HUES64 (cell line): ENCODE measurements around the gene KCNQ5. TPM values are rescaled to one million over a fixed set of nuclear protein-coding genes. Genes with fewer than 3 reads are reported as not detected.
"Not testable (repeated sequence)": the region's sequence is repeated elsewhere in the genome, so short reads cannot be mapped to it uniquely, and the experiment has no call there.

Experiments used
- H3K27ac ChIP-seq: 2 replicates; pipeline ENCODE4 v1.7.0; 2013; ENCODE audit warnings: low read depth, low read length, inconsistent platforms
- H3K27me3 ChIP-seq: 2 replicates; pipeline ENCODE4 v1.6.1; 2013; ENCODE audit warnings: mild to moderate bottlenecking, low read length; ENCODE audit not compliant: insufficient read depth
- H3K36me3 ChIP-seq: 2 replicates; pipeline ENCODE4 v1.6.1; 2013; ENCODE audit warnings: mild to moderate bottlenecking, low read length; ENCODE audit not compliant: insufficient read depth
- H3K4me1 ChIP-seq: 2 replicates; pipeline ENCODE4 v1.6.1; 2013; ENCODE audit warnings: mild to moderate bottlenecking, low read length, moderate library complexity; ENCODE audit not compliant: insufficient read depth
- H3K4me3 ChIP-seq: 2 replicates; pipeline ENCODE4 v1.5.1; 2013; ENCODE audit warnings: mild to moderate bottlenecking, low read length, moderate library complexity
- H3K9ac ChIP-seq: 2 replicates; pipeline ENCODE4 v1.6.1; 2013; ENCODE audit warnings: mild to moderate bottlenecking, low read depth, low read length
- H3K9me3 ChIP-seq: 2 replicates; pipeline ENCODE4 v1.6.1; 2013; ENCODE audit warnings: low read depth, low read length; ENCODE audit not compliant: insufficient read depth
- WGBS: fragments of 150-250, 120-280 bp; methylation state at CpG from one replicate; pipeline ENCODE4 v1.1.7; 2013; ENCODE audit warnings: missing lambda C conversion rate; 5-methylcytosine and 5-hydroxymethylcytosine counted together
- polyA plus RNA-seq, 2 experiments: library from polyadenylated mRNA; stranded (reverse); fragments of 50-300 nt; gene quantifications; one replicate each; pipeline ENCODE4 v1.2.3, GENCODE V29; 2013

Gene KCNQ5
- polyA plus RNA-seq (2013, experiment 1 of 2), result 0.90 TPM
- polyA plus RNA-seq (2013, experiment 2 of 2), result 0.57 TPM

DNA sequence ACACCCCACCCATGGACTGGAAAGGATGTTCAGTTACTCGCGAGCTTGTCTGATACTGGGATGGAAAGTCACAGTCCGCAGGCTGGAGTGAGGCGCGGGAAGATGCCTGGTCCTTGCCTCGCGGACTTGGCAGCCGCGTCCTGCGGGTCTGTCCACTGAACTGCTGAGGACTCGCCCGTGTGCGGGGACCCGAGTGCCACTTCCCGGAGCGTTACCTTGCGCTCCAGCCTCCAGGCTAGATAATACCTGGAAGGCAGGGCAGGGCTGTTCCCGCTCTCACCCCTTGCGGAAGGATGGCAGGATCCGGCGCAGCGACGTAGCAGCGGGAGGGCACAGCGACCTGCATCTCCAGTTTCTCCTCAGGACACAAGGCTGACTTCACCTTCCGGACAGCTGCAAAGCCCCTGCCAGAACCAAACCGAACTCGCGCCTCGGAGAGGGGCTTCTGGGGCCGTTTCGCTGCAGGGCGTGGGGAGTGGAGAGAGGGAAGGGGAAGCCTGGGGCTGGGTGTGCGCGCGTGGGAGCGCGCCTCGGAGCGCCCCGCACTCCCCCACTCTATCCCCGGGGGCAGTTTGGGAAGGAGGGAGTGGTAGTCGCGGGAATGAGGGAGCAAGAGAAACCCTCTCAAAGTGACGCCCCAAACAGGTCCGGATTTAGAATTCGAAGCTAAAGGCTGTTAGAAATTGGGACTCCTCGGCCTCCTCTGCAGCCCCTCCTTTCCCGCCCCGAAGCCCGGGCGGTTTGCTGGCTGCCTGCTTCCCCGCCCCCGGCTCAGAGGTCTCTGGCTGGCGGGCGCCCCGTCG is at the start of gene KCNQ5:
Gene KCNQ5 (plus strand): TSS at position 774 of the 803 bp plus-strand sequence.
- 1% methylated on average over 49 of the region's 58 CpGs for WGBS

DNA sequence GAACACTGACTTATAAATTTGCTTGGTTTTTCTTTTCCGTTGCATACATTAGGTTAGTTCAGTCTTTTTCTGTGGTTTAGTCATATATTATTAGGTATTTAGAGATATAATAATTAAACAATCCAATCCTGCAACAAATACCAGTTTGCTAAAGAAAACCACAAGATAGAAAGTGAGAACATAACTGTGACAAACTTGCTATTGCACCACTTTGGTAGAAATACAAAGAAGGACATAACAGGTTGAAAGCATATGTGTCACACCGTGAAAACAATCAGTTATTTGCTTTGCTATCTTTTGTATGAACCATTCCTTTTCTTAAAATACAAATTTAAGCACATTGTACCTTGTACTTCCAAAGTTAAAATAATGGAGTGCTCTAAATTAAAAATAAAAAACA is 42.0 kb upstream of the KCNQ5 start:
- Histone ChIP-seq H3K36me3 (no peaks in the 10 kb centered on the region), H3K27ac (no peak overlapping the region), H3K9me3 (no peaks in the 10 kb centered on the region), H3K4me3 (no peak overlapping the region), H3K4me1 (no peaks in the 10 kb centered on the region), H3K27me3 (no peaks in the 10 kb centered on the region), H3K9ac (no peak overlapping the region)
- 94% methylated on average over 1 of the region's 2 CpGs for WGBS

More for the DNA sequence above, at the start of gene KCNQ5:
- Histone ChIP-seq H3K27ac (no peak within 1 kb of the TSS), H3K9me3 (no peaks in the 10 kb centered on the region), H3K9ac (no peak within 1 kb of the TSS), H3K4me3 (peak within 1 kb of the TSS; percentile 54), H3K4me1 (peaks cover 14% of the 10 kb centered on the region), H3K36me3 (no peaks in the 10 kb centered on the region), H3K27me3 (peaks cover 71% of the 10 kb centered on the region)

DNA sequence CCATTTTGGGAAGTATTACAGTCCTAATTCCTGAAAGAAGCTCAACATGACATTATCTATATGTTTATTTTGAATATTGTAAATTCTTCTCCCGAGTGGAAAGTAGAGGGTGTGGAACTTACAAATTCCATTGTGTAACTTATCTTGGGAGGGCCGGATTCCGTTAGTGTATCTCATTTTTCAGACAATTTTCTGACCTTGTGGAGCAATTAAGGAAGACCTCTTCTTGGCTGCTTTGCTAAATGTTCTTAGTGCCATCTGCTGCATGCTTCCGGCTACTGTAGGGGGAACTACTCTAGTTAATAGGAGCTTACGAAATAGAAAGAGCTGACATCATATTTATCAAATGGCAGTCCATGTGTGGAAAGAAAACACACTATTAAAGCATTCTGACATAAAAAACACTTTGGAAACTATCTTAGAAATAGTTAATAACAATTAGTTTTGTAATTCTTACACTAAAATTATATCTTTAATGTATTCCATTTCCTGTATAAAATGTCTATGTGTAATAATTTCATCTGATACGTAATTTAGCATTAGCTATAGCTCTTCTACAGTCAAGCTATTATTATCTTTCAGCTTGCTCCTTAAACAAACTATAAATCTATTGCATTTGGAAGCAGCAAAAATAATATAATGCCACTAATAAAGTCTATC is 41.5 kb upstream of the KCNQ5 start:
- Histone ChIP-seq H3K36me3 (no peaks in the 10 kb centered on the region), H3K4me3 (no peak overlapping the region), H3K9ac (no peak overlapping the region), H3K27ac (no peak overlapping the region), H3K27me3 (no peaks in the 10 kb centered on the region), H3K9me3 (no peaks in the 10 kb centered on the region), H3K4me1 (no peaks in the 10 kb centered on the region)
- 53% methylated on average over 4 of the region's 6 CpGs for WGBS

DNA sequence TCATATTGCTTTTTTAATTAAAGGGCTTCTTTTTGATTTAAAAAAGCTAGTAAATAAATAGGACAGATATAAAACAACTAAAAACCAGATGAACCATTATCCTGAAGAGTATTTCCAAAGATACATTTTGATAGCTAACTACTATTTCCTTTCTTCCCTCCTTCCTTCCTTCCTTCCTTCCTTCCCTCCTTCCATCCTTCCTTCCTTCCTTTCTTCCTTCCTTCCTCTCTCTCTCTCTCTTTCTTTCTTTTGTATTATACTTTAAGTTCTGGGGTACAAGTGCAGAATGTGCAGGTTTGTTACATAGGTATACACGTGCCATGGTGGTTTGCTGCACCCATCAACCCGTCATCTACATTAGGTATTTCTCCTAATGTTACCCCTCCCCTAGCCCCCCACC is 40.9 kb upstream of the KCNQ5 start:
- not testable (repeated sequence) for H3K9me3 ChIP-seq, H3K9ac ChIP-seq, H3K27ac ChIP-seq, H3K27me3 ChIP-seq, H3K4me1 ChIP-seq, H3K4me3 ChIP-seq, H3K36me3 ChIP-seq
- 84% methylated on average over 2 of the region's 2 CpGs for WGBS

DNA sequence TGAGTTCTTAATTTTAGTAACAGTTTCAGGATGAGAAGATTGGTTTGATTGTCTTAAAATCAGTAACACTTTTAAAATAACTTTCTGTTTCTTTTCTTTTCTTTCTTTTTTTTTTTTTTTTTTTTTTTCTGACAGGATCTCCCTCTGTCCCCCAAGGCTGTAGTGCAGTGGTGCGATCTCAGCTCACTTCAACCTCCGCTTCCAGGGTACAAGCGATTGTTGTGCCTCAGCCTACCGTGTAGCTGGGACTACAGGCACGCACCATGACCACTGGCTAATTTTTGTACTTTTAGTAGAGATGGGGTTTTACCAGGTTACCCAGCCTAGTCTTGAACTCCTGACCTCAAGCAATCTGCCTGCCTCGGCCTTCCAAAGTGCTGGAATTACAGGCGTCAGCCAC is 33.7 kb upstream of the KCNQ5 start:
- Histone ChIP-seq H3K9me3 (no peaks in the 10 kb centered on the region), H3K36me3 (no peaks in the 10 kb centered on the region), H3K9ac (no peak overlapping the region), H3K27ac (no peak overlapping the region), H3K4me1 (no peaks in the 10 kb centered on the region), H3K27me3 (no peaks in the 10 kb centered on the region), H3K4me3 (no peak overlapping the region)
- WGBS, result 97% methylated on average over 7 of the region's 7 CpGs

DNA sequence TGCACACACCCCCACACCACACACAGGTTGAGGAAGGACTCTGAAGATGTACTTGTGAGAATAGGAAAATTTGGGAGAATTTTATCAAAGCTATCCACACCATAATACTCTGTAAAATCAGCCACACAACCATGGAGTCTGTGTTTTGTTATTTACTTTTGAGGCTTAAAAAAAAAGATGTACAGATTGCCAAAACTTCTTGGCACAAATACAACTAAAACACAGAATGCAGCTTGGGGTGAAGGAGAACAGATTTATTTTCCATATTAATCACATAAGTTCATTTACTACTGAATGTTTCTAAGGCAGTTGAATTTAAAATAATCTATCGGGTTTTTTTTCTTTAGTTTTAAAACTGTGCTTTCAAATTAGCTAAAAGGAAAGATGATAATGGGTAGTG is 32.8 kb upstream of the KCNQ5 start:
- Histone ChIP-seq H3K9ac (no peak overlapping the region), H3K27ac (no peak overlapping the region), H3K4me3 (no peak overlapping the region), H3K36me3 (no peaks in the 10 kb centered on the region), H3K27me3 (no peaks in the 10 kb centered on the region), H3K4me1 (no peaks in the 10 kb centered on the region), H3K9me3 (no peaks in the 10 kb centered on the region)
- 97% methylated on average over 1 of the region's 1 CpG for WGBS

DNA sequence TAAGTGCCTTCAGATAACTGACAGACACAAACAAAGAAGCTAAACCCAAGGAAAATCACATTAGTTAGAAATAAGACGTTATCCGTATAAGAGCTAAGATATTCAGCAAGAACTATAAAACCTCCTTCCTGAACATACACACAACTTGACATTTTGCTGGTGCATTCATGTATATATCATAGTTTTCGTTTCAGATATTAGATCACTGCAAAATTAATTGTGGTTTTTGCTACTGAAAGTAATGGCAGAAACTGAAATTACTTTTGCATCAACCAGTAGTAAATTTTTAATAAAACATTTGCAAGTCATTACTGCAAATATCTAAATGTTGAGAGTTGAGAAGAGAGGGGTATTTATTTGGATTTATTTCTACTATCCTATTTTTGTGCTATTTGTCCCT is 26.1 kb upstream of the KCNQ5 start:
- H3K4me1 ChIP-seq, result no peaks in the 10 kb centered on the region
- H3K9me3 ChIP-seq, result no peaks in the 10 kb centered on the region
- no peak overlapping the region for H3K9ac ChIP-seq
- H3K27me3 ChIP-seq, result no peaks in the 10 kb centered on the region
- WGBS, result 100% methylated on average over 2 of the region's 3 CpGs
- H3K36me3 ChIP-seq, result no peaks in the 10 kb centered on the region
- no peak overlapping the region for H3K27ac ChIP-seq
- H3K4me3 ChIP-seq, result no peak overlapping the region

DNA sequence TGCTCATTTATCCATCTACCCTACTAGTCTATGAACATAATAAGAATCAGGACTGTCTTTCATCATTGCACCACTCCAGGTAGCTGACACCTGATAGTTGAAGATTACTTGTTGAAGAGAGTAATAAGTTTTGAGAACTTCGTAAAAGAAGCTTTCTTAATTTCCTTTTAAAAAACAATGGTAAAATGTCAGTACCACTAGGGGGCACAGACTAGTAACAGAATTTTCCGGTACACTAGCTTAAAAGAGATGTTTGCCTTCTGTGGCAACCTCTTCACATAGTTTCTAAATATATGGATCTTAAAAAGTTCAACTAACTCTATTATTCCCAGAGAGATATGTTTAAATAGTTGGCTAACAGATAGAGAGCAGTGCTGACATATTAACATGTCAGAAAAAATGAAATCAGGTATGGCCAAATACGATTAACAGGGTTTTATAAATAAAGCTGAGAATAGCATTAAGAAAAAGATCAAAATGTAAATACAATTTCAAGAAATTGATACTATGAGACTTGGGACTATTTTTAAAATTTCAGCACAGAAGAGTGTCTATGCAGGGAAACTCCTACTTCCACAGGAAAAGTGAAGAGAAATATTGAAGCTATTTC is 5.4 kb upstream of the KCNQ5 start:
- H3K36me3 ChIP-seq, result no peaks in the 10 kb centered on the region
- H3K27me3 ChIP-seq, result peaks cover 39% of the 10 kb centered on the region
- H3K9me3 ChIP-seq, result no peaks in the 10 kb centered on the region
- peaks cover 14% of the 10 kb centered on the region; the same call in 1 of the 2 replicates for H3K4me1 ChIP-seq
- H3K4me3 ChIP-seq, result no peak overlapping the region
- WGBS, result 65% methylated on average over 2 of the region's 3 CpGs
- no peak overlapping the region for H3K9ac ChIP-seq
- H3K27ac ChIP-seq, result no peak overlapping the region

DNA sequence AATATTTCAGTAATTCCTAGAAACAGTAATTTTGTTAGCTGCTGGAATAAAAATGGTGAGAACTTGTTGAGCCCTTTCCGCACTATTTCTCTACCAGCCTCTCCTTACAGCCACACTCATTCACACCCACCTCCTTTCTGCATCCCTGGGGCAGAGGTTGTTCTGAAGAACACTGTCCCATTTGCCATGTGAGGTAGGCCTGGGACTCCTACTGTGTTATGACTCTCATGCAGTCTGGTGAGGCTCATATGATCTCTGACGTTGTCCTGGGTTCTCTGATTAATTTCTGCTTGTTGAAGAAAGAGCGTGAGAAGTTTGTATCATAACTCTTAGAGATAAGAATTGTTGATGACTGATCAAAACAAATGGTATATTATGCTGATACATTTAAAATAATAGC is 4.1 kb upstream of the KCNQ5 start:
- Histone ChIP-seq H3K27me3 (peaks cover 51% of the 10 kb centered on the region), H3K4me3 (no peak overlapping the region), H3K9me3 (no peaks in the 10 kb centered on the region), H3K36me3 (no peaks in the 10 kb centered on the region), H3K4me1 (peaks cover 14% of the 10 kb centered on the region; the same call in 1 of the 2 replicates), H3K27ac (no peak overlapping the region), H3K9ac (no peak overlapping the region)
- WGBS, result 90% methylated on average over 3 of the region's 3 CpGs

DNA sequence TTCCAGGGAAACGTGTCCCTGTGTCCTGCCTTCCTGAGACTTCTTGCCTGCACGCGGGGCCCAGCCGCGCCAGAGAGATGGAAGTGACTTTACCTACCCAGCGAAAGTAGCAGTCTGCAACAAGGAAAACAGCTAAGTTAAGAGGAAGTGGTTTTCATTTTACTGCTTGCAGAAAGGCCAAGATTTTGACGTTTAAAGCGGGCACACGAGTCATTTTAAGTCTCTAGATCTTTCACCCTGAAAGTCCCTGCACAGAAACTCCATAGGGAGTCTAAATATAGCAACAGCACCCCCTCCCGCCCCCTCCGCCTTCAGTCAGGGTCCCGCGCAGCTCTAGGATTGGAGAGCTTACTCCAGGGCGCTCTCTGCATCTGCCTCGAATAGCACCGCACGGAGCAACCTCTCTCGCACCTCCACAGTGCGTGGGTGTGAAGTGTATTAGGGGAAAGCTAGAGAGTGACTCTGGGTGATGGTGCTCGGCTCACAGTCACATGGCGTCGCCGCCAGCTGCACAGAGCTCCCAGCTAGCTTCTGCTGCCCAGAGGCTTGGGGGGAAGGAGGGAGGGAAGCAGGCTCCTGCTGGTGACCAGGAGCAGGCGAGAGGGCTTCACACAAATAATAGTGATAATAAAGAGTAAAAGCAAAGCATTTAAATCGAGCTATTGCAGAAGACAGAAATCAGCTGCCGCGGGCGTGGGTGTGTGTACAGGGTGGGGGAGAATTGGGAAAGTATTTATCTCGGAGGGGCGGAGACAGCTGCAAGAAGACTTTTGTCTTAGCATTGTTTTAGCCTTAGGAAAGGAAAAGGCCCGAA is 1.8 kb upstream of the KCNQ5 start:
- H3K9me3 ChIP-seq, result no peaks in the 10 kb centered on the region
- H3K9ac ChIP-seq, result no peak overlapping the region
- no peaks in the 10 kb centered on the region for H3K36me3 ChIP-seq
- peak overlapping the region; percentile 54 for H3K4me3 ChIP-seq
- peaks cover 70% of the 10 kb centered on the region for H3K27me3 ChIP-seq
- H3K4me1 ChIP-seq, result peaks cover 14% of the 10 kb centered on the region
- no peak overlapping the region for H3K27ac ChIP-seq
- 14% methylated on average over 31 of the region's 31 CpGs for WGBS
